ENCODE data around the gene ABCC10.

DNA sequence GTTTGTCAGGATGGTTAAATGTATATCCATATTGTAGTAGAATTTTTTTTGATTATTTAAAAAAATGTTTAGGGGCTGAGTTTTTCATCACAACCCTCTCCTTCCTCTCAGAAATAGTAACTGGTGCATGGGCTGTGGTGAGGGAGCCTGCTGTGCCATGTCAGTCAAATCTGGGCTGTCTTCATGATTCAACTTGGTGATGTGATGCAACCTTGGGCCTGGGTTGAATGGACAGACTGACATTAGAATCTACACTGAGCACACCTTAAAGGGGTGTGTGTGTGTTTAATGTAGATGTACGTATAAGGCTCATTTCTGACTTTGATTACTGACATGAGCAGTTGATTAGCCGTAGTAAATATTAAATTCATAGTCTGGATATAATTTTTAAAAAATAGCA is 53.7 kb downstream of the ABCC10 start:
- TF ChIP-seq CTCF (IDR thresholded peaks at IDR 0.05) (no peak), POLR2A (IDR thresholded peaks at IDR 0.05) (no peak), POLR2AphosphoS5 (IDR thresholded peaks at IDR 0.05; ENCODE audit: insufficient read depth in 1 of 2, low read depth in 1 of 2) (no peak)
